Measurements from ENCODE around the gene EIF5AL1. TPM values are rescaled to one million over a fixed set of nuclear protein-coding genes. Genes with fewer than 3 reads are reported as not detected.
A peak's percentile ranks its signal among the peaks of the same experiment; 100 is the strongest.

EIF5AL1 gene
- total and polyA plus RNA-seq, 9 of the 15 experiments (the other 6 are each of a cell fraction or from before 2014, with no cell fraction given): 0.03 to 3.4 (median 0.53) TPM; not detected in 1

GRCh38 chr10:79475877-79476276, 36.5 kb upstream of the EIF5AL1 start:
- ChIA-PET POLR2A (interaction anchor here (0.5 to 1.9 kb wide), 6 partner anchors 12 to 101 kb away, joined by 3 to 7 read pairs (median 4); no protein-coding TSS in a partner anchor), CTCF (ENCODE audit: low intra/inter-chr PET ratio) (no interaction called here)
- ATAC-seq (no peak), DNase-seq (ENCODE audit: extremely low read depth in 1 of 4, low spot score in 3 of 4) (no peak), FAIRE-seq (no peak)
- intact Hi-C loops (cut with micrococcal nuclease) (no loop called here), in situ Hi-C loops (cut with MboI) (no loop called here)
- Histone ChIP-seq H3K36me3 (ENCODE audit: control insufficient read depth, insufficient read depth, low read length) (no peaks in the 10 kb centered on the region), H3K9me3 (replicated peaks; ENCODE audit: control insufficient read depth, insufficient read depth, low read depth, low read length) (no peaks in the 10 kb centered on the region), H3K4me2 (ENCODE audit: insufficient read depth, low read length) (no peak overlapping the region), H4K20me1 (replicated peaks; ENCODE audit: control insufficient read depth, insufficient read depth, low read length) (no peaks in the 10 kb centered on the region), H3K9ac (ENCODE audit: insufficient read depth in 1 of 2, low read depth in 2 of 2, low read length in 2 of 2) (no peak overlapping the region), H3K27ac (ENCODE audit: extremely low read depth, low read depth, low read length) (no peak overlapping the region), H3K27me3 (ENCODE audit: control insufficient read depth in 2 of 2, insufficient read depth in 2 of 2, low read length in 2 of 2) (peaks cover 2 to 3% of the 10 kb centered on the region in 2 experiments; a peak in 2 of 5 replicates), H3K79me2 (ENCODE audit: control insufficient read depth, insufficient read depth, low read length) (no peaks in the 10 kb centered on the region), H3K4me3 (no peak overlapping the region), H3K9me1 (ENCODE audit: control insufficient read depth, insufficient read depth, low read length) (no peaks in the 10 kb centered on the region), H3K4me1 (replicated peaks in 1 of 2; ENCODE audit: control insufficient read depth in 2 of 2, insufficient read depth in 2 of 2, low read length in 2 of 2) (peaks cover 3 to 6% of the 10 kb centered on the region in 2 experiments; a peak in 3 of 5 replicates), H2AFZ (ENCODE audit: low read depth, low read length) (peak overlapping the region; percentile 34; the same call in 1 of the 2 replicates)
- BruUV-seq (replicated peaks): no TSS peak
- 32% methylated on average over 3 of the region's 3 CpGs for WGBS (ENCODE audit: insufficient coverage, low coverage, missing lambda C conversion rate)
- no peak for TF ChIP-seq NCOA6 (IDR thresholded peaks at IDR 0.05)
- TF ChIP-seq GABPB1 (CRISPR knock-in tag; IDR thresholded peaks at IDR 0.05): no peak
- TF ChIP-seq ZNF766 (CRISPR knock-in tag; conservative IDR thresholded peaks at IDR 0.05): no peak
- no peak for TF ChIP-seq STAT5A (IDR thresholded peaks at IDR 0.05; ENCODE audit: borderline replicate concordance, low read length)
- no peak for TF ChIP-seq SMC3 (conservative IDR thresholded peaks at IDR 0.05; ENCODE audit: insufficient read depth, low read depth, low read length)
- TF ChIP-seq ZBTB33 (CRISPR knock-in tag; IDR thresholded peaks at IDR 0.05): no peak
- no peak for TF ChIP-seq DNMT1 (IDR thresholded peaks at IDR 0.05)
- no peak for TF ChIP-seq USF1 (CRISPR knock-in tag; IDR thresholded peaks at IDR 0.05)
- TF ChIP-seq MAFF (IDR thresholded peaks at IDR 0.05; ENCODE audit: low read length): no peak
- TF ChIP-seq E2F6 (IDR thresholded peaks at IDR 0.05; ENCODE audit: borderline replicate concordance in 1 of 2, extremely low read depth in 1 of 2, insufficient read depth in 1 of 2, insufficient read length in 1 of 2, low read depth in 1 of 2, low read length in 1 of 2, poor library complexity in 1 of 2, severe bottlenecking in 1 of 2): no peak
